ENCODE data around the gene ROPN1. TPM values are rescaled to one million over a fixed set of nuclear protein-coding genes. Genes with fewer than 3 reads are reported as not detected.

The ROPN1 gene
- total and polyA plus RNA-seq, 2 of the 4 experiments (the other 2 are of a cell fraction): 0.03 to 0.18 TPM

DNA sequence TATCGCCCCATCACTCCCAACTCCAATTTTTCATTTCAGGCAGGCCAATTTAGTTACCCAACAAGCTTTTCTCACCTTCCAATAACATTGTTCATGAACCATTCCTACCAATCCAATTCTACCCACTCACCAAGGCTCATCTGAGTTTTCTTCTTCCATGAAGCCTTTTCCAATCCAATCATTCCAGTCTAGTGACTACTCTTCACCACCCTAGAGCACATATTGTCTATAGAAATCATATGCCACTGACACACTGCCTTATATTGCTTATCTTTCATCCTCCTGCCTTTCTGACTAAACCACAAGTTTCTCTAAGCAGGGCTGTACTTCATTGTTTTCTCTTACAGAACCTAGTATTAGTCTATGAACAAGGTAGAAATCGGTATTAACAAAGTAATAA, 42.3 kb downstream of the ROPN1 start:
- in situ Hi-C loops (cut with MboI; ENCODE audit: low sequenced_read_pairs) (no loop called here), intact Hi-C loops (cut with micrococcal nuclease) (no loop called here), dilution Hi-C loops (cut with HindIII; ENCODE audit: low sequenced_read_pairs, unreplicated experiment) (no loop called here)
- 60% methylated on average over 1 of the region's 2 CpGs; no CpG with 5 or more reads in 1 of the 2 experiments for WGBS, 2 experiments (ENCODE audit: extremely low coverage in 2 of 2, insufficient read length in 1 of 2)
- Histone ChIP-seq H2BK120ac (ENCODE audit: low read depth, low read length) (no peak overlapping the region), H2AK9ac (replicated peaks; ENCODE audit: low read depth, low read length, poor library complexity) (no peak overlapping the region), H2BK15ac (ENCODE audit: low read depth, low read length) (no peak overlapping the region), H3K4me1 (ENCODE audit: control insufficient read depth, insufficient read depth, low read length) (peaks cover 8% of the 10 kb centered on the region; the same call in 1 of the 2 replicates), H4K91ac (ENCODE audit: insufficient read depth, low read depth, low read length) (no peak overlapping the region), H4K5ac (ENCODE audit: low read depth, low read length) (peak overlapping the region; percentile 27; the same call in 1 of the 2 replicates), H3K27me3 (ENCODE audit: control insufficient read depth, insufficient read depth, low read length) (no peaks in the 10 kb centered on the region), H3K4me2 (ENCODE audit: low read depth, low read length) (peak overlapping the region; percentile 1; the same call in 1 of the 2 replicates), H3K9ac (ENCODE audit: low read depth, low read length) (no peak overlapping the region), H3K9me1 (ENCODE audit: insufficient read depth, low read length) (peaks cover 7% of the 10 kb centered on the region; the same call in 1 of the 2 replicates), H3K9me3 (ENCODE audit: control insufficient read depth, insufficient read depth, low read length) (no peaks in the 10 kb centered on the region), H4K8ac (ENCODE audit: low read depth in 2 of 2, low read length in 2 of 2) (0 out of 4 replicates have a peak overlapping the region, but pooled peaks of 1 of the 2 experiments have one; percentile 23), H3K4me3 (ENCODE audit: insufficient read depth, low read depth, low read length) (no peak overlapping the region), H2AFZ (replicated peaks; ENCODE audit: low read length, poor library complexity) (no peak overlapping the region), H3K4ac (ENCODE audit: low read depth, low read length) (no peak overlapping the region), H3K18ac (ENCODE audit: low read depth, low read length) (peak overlapping the region; percentile 13; the same call in 1 of the 2 replicates), H3K79me1 (ENCODE audit: low read depth in 1 of 2, low read length in 2 of 2) (peaks cover 23 to 33% of the 10 kb centered on the region in 2 experiments), H3K23ac (ENCODE audit: low read depth, low read length) (no peak overlapping the region; the same call in 1 of the 2 replicates), H2BK5ac (ENCODE audit: low read depth, low read length, poor library complexity, severe bottlenecking) (peak overlapping the region; percentile 89), H3K56ac (ENCODE audit: extremely low read depth, insufficient read depth, low read length) (no peak overlapping the region), H2BK20ac (ENCODE audit: low read depth, low read length) (no peak overlapping the region), H3K27ac (ENCODE audit: insufficient read depth, low read length) (no peak overlapping the region), H3K36me3 (ENCODE audit: control insufficient read depth, insufficient read depth, low read length) (peaks cover 34% of the 10 kb centered on the region), H2AK5ac (ENCODE audit: low read depth, low read length) (no peak overlapping the region), H3K14ac (replicated peaks; ENCODE audit: low read depth, low read length) (no peak overlapping the region), H4K20me1 (ENCODE audit: insufficient read depth, low read length) (no peaks in the 10 kb centered on the region)
- TF ChIP-seq USF2 (IDR thresholded peaks at IDR 0.05; ENCODE audit: low read depth, low read length) (no peak), CEBPB (IDR thresholded peaks at IDR 0.05; ENCODE audit: low read depth, low read length) (peak; percentile 19; the same call in 1 of the 2 replicates)
- POLR2A ChIA-PET (ENCODE audit: unreplicated experiment): no interaction called here
- DNase-seq: peak; percentile 82
- BruUV-seq (replicated peaks): no TSS peak
- CTCF ChIA-PET: no interaction called here
- peak; percentile 86 for ATAC-seq (ENCODE audit: low read depth)

Measured in IMR-90 (cell line).